ENCODE data around the gene CAMK4. TPM values are rescaled to one million over a fixed set of nuclear protein-coding genes. Genes with fewer than 3 reads are reported as not detected.
A peak's percentile ranks its signal among the peaks of the same experiment; 100 is the strongest.

Gene CAMK4
- total RNA-seq, 1 donor from 2014 or later = 5.0 TPM

GRCh38 chr5:111472096-111472495 is 247.9 kb downstream of the CAMK4 start:
- Histone ChIP-seq H3K9ac (no peak overlapping the region), H2AFZ (replicated peaks) (no peak overlapping the region), H3K4me2 (no peak overlapping the region), H3F3A (ENCODE audit: low read depth) (no peaks in the 10 kb centered on the region), H3K9me3 (ENCODE audit: low read depth) (no peaks in the 10 kb centered on the region), H3K36me3 (no peaks in the 10 kb centered on the region), H3K4me1 (no peaks in the 10 kb centered on the region), H4K20me1 (ENCODE audit: low read depth) (no peaks in the 10 kb centered on the region), H3K27me3 (no peaks in the 10 kb centered on the region), H3K27ac (no peak overlapping the region), H3K4me3 (no peak overlapping the region), H3K79me2 (ENCODE audit: low read depth) (no peaks in the 10 kb centered on the region)
- Mint-ChIP-seq H3K36me3 (no peaks in the 10 kb centered on the region), H3K27ac (no peak overlapping the region), H3K4me3 (no peak overlapping the region), H3K4me1 (no peaks in the 10 kb centered on the region), H3K9me3 (no peaks in the 10 kb centered on the region), H3K27me3 (ENCODE audit: insufficient read depth, low read depth) (no peaks in the 10 kb centered on the region)
- TF ChIP-seq EZH2 (IDR thresholded peaks at IDR 0.05) = no peak
- no peak for TF ChIP-seq EZH2phosphoT487 (IDR thresholded peaks at IDR 0.05)
- TF ChIP-seq CTCF (IDR thresholded peaks at IDR 0.05) = no peak
- DNase-seq (ENCODE audit: low spot score) = no peak

- Histone ChIP-seq H3K36me3 (no peaks in the 10 kb centered on the region), H3K79me2 (ENCODE audit: low read depth) (no peaks in the 10 kb centered on the region), H3K9me3 (ENCODE audit: low read depth) (no peaks in the 10 kb centered on the region), H3F3A (ENCODE audit: low read depth) (no peaks in the 10 kb centered on the region), H3K27ac (no peak overlapping the region), H3K4me2 (no peak overlapping the region), H3K27me3 (no peaks in the 10 kb centered on the region), H3K4me3 (no peak overlapping the region), H3K4me1 (no peaks in the 10 kb centered on the region), H2AFZ (replicated peaks) (no peak overlapping the region), H3K9ac (no peak overlapping the region), H4K20me1 (ENCODE audit: low read depth) (no peaks in the 10 kb centered on the region)
- H3K27ac Mint-ChIP-seq = no peak overlapping the region
- H3K9me3 Mint-ChIP-seq = no peaks in the 10 kb centered on the region
- H3K36me3 Mint-ChIP-seq = no peaks in the 10 kb centered on the region
- no peaks in the 10 kb centered on the region for H3K27me3 Mint-ChIP-seq (ENCODE audit: insufficient read depth, low read depth)
- no peak for TF ChIP-seq EZH2phosphoT487 (IDR thresholded peaks at IDR 0.05)
- no peak for TF ChIP-seq EZH2 (IDR thresholded peaks at IDR 0.05)
- TF ChIP-seq CTCF (IDR thresholded peaks at IDR 0.05) = no peak
- DNase-seq (ENCODE audit: low spot score) = no peak
- no peaks in the 10 kb centered on the region for H3K4me1 Mint-ChIP-seq
- no peak overlapping the region for H3K4me3 Mint-ChIP-seq
Measured at GRCh38 chr5:111472579-111472978, 248.4 kb downstream of the CAMK4 start.

DNA sequence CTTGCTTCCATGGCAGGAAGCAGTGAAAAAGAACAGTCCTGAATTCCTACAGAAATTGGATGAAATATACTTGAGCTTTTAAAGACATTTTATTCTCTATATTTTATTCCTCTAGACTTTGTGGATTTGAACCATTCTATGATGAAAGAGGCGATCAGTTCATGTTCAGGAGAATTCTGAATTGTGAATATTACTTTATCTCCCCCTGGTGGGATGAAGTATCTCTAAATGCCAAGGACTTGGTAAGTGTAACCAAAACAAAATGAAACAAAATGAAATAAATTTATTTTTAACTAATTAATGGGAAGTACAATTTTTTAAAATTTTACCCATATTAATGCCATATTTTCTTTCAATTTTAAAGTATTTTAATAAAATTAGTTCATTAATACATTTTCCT is 254.1 kb downstream of the CAMK4 start:
- Histone ChIP-seq H3K9ac (no peak overlapping the region), H3K79me2 (ENCODE audit: low read depth) (no peaks in the 10 kb centered on the region), H3K4me1 (no peaks in the 10 kb centered on the region), H3K4me3 (no peak overlapping the region), H3K36me3 (no peaks in the 10 kb centered on the region), H4K20me1 (ENCODE audit: low read depth) (no peaks in the 10 kb centered on the region), H3K9me3 (ENCODE audit: low read depth) (no peaks in the 10 kb centered on the region), H2AFZ (replicated peaks) (no peak overlapping the region), H3K4me2 (no peak overlapping the region), H3K27ac (no peak overlapping the region), H3F3A (ENCODE audit: low read depth) (no peaks in the 10 kb centered on the region), H3K27me3 (no peaks in the 10 kb centered on the region)
- H3K9me3 Mint-ChIP-seq = no peaks in the 10 kb centered on the region
- peaks cover 2% of the 10 kb centered on the region for H3K36me3 Mint-ChIP-seq
- no peak for DNase-seq (ENCODE audit: low spot score)
- H3K4me3 Mint-ChIP-seq = no peak overlapping the region
- peaks cover 2% of the 10 kb centered on the region for H3K27me3 Mint-ChIP-seq (ENCODE audit: insufficient read depth, low read depth)
- no peak overlapping the region for H3K27ac Mint-ChIP-seq
- no peak for TF ChIP-seq EZH2phosphoT487 (IDR thresholded peaks at IDR 0.05)
- TF ChIP-seq EZH2 (IDR thresholded peaks at IDR 0.05) = no peak
- peak; percentile 7 for TF ChIP-seq CTCF (IDR thresholded peaks at IDR 0.05)
- H3K4me1 Mint-ChIP-seq = no peaks in the 10 kb centered on the region
